ENCODE results near the gene PYHIN1.

DNA sequence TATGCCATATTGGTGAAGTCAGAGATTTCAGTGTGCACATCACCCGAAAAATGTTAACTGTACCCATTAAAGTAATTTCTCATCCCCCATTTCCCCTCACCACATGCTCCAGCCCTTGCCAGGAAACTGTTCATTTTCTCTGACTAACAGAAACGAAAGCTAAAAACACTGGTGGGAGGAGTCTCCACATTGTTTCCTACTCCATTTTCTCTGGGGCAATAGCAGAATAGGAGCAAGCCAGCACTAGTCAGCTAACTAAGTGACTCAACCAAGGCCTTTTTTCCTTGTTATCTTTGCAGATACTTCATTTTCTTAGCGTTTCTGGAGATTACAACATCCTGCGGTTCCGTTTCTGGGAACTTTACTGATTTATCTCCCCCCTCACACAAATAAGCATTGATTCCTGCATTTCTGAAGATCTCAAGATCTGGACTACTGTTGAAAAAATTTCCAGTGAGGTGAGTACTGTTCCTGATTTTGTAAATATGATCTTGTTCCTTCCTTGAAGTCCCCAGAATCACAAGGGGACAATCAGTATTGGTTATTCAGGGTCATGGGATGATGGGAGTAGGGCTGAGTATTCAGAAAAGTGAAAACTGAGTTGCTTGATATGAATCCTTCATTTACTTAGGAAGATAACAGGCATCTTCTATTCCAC, 78.5 kb downstream of the PYHIN1 start, which contains the start of gene IFI16:
- TF ChIP-seq CTCF (IDR thresholded peaks at IDR 0.05 in 4 of 5, conservative IDR thresholded peaks at IDR 0.05 in 1 of 5) (no peak), POLR2A (IDR thresholded peaks at IDR 0.05) (peak; percentile 60 to 86)

Data from gastrocnemius medialis (tissue), 4 donors.